Stimulated activated CD8-positive, alpha-beta memory T cell treated with anti-CD3 and anti-CD28 coated beads, Interleukin-12 subunit alpha, Interleukin-12 subunit beta, amount 100 ng/mL, for 24 hours (primary cell): ENCODE data around the gene B4GALT5.

Source experiments
- DNase-seq: peaks from one replicate; pipeline ENCODE4 v3.0.0-alpha.2; 2020; ENCODE audit errors: extremely low read depth

Gene B4GALT5

DNA sequence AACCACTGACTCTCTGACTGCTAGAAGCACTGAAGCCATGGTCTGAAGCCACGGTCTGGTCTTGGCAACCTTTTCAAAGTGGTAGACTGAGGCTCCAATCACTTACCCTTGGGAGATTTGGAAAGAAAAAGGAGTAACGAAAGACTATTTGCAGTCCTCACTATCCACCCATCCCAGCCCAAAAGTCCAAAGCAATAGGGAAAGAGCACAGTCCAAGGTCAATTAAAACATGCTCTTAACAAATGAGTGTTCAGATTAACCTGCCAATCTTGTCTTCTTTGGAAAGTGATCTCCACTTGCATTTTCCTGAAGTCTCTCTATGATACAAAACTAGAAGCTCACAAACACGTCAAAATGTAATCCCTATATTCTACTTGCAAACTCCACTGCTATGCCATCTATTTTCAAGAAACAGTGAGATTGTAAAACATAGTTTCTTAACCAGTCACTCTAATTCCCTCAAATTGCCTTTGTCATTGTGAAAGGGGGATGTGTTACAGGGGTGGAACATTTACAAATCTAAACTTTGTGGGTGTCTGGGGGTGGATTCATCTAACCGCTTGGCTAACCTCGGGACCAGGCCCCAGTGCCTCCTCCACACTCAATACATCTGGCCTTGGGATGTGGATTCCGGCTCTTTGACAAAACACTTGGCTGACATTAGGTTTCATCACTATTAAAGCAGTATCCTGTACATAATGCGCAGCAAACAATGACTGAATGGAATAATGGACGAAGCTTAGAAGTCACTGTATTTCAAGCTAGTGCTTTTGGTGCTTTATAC lies 56.4 kb downstream of the B4GALT5 start:
- DNase-seq: no peak

DNA sequence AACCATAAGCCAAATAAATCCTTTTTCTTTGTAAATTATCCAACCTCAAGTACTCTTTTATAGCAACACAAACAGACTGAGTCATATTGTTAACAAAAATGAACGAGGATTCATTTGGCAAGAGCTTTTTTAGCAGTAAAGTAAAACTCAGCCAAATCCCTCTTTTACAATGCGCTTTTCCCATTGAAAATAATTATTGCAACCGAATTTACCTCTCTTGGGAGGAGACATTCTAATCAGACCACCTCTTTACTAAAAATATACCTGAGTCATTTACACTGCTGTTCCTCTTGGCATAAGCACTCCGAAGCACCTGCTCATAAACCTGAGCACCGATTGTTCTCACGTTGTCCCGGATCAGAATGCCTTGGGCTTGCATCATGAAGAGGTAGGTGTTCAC lies 57.4 kb downstream of the B4GALT5 start:
- DNase-seq: no peak

GRCh38 chr20:49653925-49654434 lies 59.7 kb downstream of the B4GALT5 start:
- no peak for DNase-seq

DNA sequence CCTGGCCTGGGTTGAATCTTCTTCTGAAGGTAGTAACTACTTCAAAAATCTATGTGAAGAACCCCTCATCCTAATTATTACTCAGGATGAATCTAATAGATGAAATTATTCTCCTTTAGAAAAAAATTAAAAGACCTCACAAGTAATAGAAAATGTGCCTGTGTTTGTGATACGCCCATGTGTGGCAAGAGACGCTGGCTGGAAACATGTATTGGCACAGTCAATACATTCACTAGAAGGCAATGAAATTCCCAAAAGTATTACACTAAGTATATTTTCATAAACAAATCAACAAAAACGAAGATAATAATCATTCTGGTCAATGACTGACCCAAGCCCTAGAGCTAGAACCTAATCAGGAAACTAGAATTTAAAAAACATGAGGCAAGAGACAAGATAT lies 64.0 kb downstream of the B4GALT5 start:
- no peak for DNase-seq

GRCh38 chr20:49647550-49647949 lies 66.1 kb downstream of the B4GALT5 start:
- no peak for DNase-seq

- DNase-seq: no peak
These were observed 67.2 kb downstream of the B4GALT5 start for GRCh38 chr20:49646528-49646927.

- DNase-seq: no peak
These were observed 67.6 kb downstream of the B4GALT5 start for GRCh38 chr20:49646126-49646525.

GRCh38 chr20:49644980-49645565 lies 68.6 kb downstream of the B4GALT5 start:
- no peak for DNase-seq

GRCh38 chr20:49642816-49643215 lies 70.9 kb downstream of the B4GALT5 start:
- no peak for DNase-seq

DNA sequence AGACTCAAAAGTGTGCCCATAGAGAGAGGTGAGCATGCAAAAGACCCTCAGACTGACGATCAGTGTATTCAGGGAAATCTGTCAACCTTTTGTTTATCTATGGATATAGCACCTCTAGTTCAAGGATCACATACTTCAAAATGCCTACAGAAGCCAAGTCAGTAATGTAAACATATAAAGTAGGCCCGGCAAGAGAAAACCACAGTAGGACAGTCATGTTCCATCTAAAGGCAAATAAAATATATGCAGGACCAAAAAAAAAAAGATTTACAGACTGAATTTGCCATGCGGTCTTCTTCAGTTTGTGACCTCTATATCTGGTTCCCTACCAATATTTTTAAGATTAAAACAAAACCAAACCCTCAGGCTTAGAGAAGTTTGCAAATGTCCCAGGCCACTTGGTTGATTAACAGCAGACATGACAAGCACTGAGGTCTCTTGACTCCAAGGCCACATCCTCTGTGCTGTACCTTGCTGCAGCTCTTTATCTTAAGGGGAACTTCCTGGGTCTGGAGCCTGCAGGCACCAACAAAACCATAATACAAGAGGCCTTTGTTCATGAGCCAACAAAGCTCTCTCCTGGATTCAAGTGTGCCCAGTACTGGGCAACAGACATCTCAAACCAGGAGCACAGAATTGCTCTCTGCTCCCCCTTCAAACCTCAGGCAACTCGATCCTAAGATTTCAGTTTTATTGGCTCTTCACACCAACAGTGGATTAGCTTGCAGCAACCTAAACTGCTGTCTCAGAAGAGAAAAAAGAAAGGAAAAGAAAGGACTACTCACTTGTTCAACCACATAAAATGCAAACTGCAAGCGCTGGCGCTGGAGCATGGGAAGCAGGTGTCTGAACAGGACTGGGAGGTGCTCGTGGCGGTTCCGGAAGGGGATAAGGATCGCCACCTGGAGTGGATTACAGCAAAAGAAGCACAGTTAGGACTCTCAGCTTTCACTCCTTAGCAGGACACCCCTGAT lies 71.7 kb downstream of the B4GALT5 start:
- DNase-seq: no peak

DNA sequence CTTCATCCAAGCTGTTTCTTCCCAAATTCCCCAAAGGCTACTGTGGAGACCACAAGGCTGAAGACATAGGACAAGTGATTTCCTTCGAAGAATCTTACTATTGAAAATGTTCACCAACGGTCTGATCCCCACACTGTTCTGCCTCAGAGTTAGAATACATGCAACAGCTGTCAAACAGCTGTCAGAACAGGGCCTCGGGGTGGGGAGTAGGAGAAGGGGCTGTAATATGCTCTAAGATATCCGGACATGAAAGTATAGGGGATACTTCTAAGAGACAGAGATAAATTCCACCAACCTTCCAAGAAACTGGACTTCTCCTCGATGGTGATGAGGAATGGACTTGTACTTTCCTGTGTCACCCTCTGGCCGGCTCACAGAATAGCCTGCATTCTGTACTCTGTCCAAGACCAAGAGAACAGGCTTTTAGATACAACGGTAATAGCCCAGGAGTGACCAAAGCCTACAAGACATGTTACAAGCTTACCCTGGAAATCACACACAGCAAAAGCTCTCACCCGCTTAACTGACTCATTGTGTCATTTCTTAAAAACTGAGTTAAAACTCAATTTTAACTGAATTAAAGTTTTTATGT lies 76.5 kb downstream of the B4GALT5 start:
- no peak for DNase-seq

DNA sequence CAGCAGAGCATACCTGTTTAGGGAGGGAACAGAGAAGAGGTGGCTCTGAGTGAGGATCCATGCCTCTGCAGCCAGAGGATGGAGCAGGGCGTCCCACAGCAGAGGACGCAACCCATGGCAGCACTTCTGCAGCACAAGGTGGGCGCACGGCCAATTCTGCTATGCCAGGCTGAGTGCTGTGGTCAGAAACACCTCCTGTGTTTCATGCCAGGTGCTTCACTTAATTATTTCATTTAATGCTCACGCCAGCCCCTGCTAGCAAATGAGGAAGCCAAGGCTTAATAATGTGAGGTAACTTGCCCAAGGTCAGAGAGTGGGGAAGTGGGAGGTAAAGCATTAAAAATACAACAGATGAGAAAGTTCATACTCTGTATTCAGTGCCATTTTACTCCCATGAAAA lies 77.2 kb downstream of the B4GALT5 start:
- no peak for DNase-seq

GRCh38 chr20:49635866-49636265 lies 77.8 kb downstream of the B4GALT5 start:
- no peak for DNase-seq

DNA sequence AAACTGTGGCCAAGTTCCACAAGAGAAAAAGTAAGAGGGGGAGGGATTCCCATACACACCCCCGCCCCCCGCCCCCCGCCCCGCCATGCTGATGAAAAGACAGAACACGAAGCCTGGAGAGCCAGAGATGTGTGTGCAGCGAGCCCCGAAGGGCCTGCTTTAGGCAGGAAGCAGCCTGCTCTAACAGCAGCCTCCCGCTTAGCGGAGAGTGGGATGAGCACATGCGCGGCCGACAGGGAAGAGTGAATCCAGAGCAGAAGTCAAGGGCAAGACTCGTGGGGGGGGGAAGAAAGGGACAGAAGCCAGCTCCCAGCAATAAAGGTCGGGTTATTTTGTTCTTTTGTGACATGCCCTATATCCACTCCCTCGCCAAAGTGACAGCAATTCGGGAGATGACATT lies 78.5 kb downstream of the B4GALT5 start:
- no peak for DNase-seq

DNA sequence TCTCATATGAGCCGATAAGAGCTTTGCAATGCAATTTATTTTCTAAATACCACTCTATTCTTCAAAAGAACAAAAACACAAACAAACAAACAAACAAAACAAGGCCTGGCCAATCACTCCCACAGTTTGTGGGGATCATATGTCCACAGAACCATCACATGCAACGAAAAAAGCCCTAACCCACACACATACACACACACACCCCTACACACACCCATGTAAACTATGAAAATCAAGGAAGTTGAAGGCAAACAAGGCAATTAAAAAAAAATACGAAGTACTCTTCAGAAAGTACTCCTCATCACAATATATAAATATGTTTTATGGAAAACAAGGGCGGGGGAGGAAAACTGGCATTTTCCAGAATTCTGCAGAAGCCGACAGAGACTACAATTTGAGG lies 79.6 kb downstream of the B4GALT5 start:
- DNase-seq: no peak

- DNase-seq: no peak
These were observed 80.0 kb downstream of the B4GALT5 start for GRCh38 chr20:49633643-49634042.

DNA sequence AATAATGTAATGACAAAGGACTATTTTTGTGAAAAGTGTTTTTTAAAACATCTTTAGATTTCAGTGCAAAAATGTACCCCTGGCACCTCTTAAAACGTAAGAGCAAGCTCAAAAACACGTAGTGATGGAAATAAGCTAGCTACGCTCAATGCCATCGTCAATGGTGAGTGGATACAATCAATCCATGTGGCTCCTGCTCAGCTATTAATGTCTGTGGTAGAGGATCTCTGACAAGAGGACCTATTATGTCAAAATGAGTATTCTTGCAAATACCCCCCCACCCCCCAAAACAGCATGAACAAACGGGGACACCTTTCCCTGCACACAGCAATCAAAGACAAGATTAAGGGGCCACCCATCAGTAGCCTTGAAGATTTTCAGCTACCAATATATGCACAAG lies 80.7 kb downstream of the B4GALT5 start:
- no peak for DNase-seq

GRCh38 chr20:49631856-49632418 lies 81.7 kb downstream of the B4GALT5 start:
- no peak for DNase-seq

DNA sequence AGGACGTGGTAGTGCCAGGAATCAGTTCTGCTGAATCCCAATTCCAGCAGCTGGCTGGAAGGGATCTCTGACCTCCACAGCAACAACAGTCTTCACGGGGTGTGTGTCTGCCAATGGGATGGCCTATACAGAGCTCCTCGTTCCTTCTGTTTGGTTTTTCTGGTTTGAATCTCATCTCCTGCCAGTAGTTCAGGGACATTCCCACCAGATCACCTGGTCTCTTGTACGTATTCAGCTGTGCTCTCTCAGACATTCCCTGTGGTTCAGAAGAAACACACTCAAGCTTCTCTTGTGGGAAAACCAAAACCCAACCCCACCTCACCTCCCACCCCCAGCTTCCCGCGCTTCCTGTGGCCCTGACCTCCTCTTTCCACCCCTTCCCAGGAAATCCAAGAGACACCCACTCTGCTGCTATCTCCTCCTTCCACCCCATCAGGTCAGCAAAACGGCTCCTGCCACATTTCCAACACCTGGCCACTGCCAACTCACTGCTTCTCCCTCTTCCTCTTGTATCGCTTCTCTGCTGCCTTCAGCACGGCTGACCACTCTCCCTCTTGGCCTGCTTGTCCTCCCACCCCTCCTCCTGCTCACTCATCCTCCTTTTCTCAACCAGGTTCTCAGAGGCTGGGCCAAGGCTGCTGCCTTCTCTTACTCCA lies 82.5 kb downstream of the B4GALT5 start:
- DNase-seq: no peak

DNA sequence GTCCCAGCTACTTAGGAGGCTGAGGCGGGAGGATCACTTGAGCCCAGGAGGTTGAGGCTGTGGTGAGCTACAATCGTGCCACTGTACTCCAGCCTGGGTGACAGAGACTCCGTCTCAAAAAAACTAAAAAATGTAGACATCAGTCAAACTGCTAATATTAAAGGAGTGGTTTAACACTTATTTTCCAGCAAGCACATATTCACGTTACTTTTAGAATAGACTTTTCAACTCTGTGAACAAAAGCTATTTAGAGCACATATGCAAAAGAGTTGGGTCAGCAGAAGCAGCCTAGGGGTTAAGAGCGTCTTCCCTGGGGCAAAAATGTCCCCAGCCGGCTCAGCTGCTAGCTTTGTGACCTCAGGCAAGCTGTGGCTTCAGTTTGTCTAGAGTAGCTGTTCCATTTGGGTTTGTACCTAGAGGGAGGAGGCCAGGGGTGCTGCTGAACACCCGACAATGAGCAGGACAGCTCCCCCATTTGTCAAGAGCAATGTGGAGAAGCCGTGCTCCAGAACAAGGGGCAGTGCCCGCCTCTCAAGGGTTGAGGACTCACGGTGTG lies 83.2 kb downstream of the B4GALT5 start:
- no peak for DNase-seq

GRCh38 chr20:49629606-49630005 lies 84.1 kb downstream of the B4GALT5 start:
- no peak for DNase-seq
